ENCODE measurements around the gene MIOS. TPM values are rescaled to one million over a fixed set of nuclear protein-coding genes. Genes with fewer than 3 reads are reported as not detected.
"Not testable (repeated sequence)": the region's sequence is repeated elsewhere in the genome, so short reads cannot be mapped to it uniquely, and the experiment has no call there.

The MIOS gene
- polyA plus RNA-seq, 1 experiment = 11.8 TPM

DNA sequence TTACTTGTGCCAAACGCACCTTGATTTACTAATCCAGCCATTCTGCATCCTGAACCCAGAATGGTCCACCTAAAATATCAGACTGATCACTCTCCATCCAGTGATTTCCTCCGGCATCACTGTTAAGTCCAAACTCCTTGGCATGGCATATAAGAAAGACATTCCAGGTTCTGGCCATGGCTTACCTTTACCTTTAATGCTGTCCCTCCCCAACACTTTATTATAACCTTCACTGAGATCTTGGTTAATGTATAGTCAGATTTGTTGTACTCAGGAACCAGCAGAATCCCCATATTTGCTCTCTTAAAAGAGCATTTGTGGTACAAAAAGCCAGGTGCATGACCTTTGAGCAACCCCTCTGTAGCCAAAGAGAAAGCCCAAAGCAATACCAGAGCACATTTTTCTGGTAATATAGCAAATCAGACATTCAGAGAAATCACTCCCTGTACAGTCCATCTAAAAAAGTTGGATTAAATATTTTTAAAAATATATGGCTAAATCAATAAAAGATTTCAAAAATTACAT lies 84.1 kb downstream of the MIOS start:
- no peak for DNase-seq (ENCODE audit: low read depth)
- POLR2A ChIA-PET = no interaction called here
- TF ChIP-seq, protein P1, sequence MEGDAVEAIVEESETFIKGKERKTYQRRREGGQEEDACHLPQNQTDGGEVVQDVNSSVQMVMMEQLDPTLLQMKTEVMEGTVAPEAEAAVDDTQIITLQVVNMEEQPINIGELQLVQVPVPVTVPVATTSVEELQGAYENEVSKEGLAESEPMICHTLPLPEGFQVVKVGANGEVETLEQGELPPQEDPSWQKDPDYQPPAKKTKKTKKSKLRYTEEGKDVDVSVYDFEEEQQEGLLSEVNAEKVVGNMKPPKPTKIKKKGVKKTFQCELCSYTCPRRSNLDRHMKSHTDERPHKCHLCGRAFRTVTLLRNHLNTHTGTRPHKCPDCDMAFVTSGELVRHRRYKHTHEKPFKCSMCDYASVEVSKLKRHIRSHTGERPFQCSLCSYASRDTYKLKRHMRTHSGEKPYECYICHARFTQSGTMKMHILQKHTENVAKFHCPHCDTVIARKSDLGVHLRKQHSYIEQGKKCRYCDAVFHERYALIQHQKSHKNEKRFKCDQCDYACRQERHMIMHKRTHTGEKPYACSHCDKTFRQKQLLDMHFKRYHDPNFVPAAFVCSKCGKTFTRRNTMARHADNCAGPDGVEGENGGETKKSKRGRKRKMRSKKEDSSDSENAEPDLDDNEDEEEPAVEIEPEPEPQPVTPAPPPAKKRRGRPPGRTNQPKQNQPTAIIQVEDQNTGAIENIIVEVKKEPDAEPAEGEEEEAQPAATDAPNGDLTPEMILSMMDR (IDR thresholded peaks at IDR 0.05; ENCODE audit: insufficient read depth, low read depth, low read length) = no peak
- CTCF ChIA-PET = interaction anchor here (1.9 kb wide), 1 partner anchor 73 kb away, joined by 3 read pairs; no protein-coding TSS in a partner anchor
- no peaks in the 10 kb centered on the region for H3K36me3 ChIP-seq (ENCODE audit: control insufficient read depth, insufficient read depth, low read length)
- H3K4me3 ChIP-seq (ENCODE audit: low read depth, low read length) = no peak overlapping the region
- H3K27me3 ChIP-seq (ENCODE audit: control insufficient read depth, insufficient read depth, low read length) = no peaks in the 10 kb centered on the region

DNA sequence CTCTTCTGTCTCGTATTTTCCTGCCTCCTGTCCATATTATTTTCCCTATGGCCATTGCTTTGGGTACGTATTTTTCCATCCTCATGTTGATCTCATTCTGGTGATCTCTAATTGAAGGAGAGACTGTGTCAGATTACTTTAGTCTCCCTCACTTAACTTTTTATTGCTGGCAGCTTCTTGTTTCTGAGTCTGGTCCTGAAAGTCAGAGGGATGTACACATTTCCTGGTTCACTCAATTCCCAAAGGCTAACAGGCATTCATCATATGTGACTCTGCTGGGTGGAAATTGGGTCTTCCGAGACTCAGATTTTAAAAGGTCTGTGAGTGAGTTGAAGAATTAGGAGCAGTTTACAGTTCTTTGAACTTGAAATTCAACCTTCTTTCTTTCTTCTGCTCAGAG lies 84.8 kb downstream of the MIOS start:
- DNase-seq (ENCODE audit: low read depth) = no peak
- H3K27me3 ChIP-seq (ENCODE audit: control insufficient read depth, insufficient read depth, low read length) = no peaks in the 10 kb centered on the region
- H3K4me3 ChIP-seq (ENCODE audit: low read depth, low read length) = no peak overlapping the region
- POLR2A ChIA-PET = no interaction called here
- TF ChIP-seq, protein P1 (IDR thresholded peaks at IDR 0.05; ENCODE audit: insufficient read depth, low read depth, low read length) = no peak
- no peaks in the 10 kb centered on the region for H3K36me3 ChIP-seq (ENCODE audit: control insufficient read depth, insufficient read depth, low read length)
- CTCF ChIA-PET = no interaction called here

DNA sequence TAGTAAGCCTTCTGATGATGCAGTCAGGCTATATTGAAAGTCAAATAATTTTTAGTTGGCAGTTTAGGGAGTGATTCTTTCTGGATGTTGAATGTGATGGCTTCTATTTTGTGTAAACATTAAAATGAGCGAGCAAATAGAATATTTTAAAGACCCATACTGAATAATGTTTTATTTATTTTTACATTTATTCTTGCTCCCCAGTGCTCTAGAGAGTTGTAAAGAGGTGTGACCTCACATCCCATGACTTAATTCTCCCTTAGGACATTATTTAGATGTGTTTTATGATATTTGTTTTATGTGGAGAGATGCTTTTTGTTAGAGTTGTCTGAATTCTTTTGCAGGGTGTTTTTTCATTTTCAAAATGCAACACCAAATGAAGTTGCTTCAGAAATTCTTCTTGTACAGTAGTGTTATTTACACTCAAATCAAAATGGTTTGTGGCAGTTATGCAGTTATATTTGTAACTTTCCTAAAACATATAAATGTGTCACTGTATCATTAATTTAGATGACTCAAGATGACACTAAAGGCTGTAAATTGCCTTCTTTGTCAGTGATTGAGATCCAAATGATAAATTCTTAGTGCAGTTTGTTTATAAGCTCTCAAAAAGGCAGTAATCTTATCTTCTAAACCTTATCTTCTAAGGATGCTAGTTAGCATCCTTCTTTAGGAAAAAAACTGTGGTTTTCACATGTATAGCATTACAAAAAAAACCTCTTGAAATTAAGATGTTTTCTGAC lies 86.3 kb downstream of the MIOS start:
- ChIA-PET POLR2A (no interaction called here), CTCF (interaction anchor here (0.7 to 1.4 kb wide), 2 partner anchors 10 to 393 kb away, joined by 3 read pairs; no protein-coding TSS in a partner anchor)
- H3K27me3 ChIP-seq (ENCODE audit: control insufficient read depth, insufficient read depth, low read length) = no peaks in the 10 kb centered on the region
- no peaks in the 10 kb centered on the region for H3K36me3 ChIP-seq (ENCODE audit: control insufficient read depth, insufficient read depth, low read length)
- TF ChIP-seq, protein P1 (IDR thresholded peaks at IDR 0.05; ENCODE audit: insufficient read depth, low read depth, low read length) = no peak
- DNase-seq (ENCODE audit: low read depth) = no peak
- no peak overlapping the region for H3K4me3 ChIP-seq (ENCODE audit: low read depth, low read length)

DNA sequence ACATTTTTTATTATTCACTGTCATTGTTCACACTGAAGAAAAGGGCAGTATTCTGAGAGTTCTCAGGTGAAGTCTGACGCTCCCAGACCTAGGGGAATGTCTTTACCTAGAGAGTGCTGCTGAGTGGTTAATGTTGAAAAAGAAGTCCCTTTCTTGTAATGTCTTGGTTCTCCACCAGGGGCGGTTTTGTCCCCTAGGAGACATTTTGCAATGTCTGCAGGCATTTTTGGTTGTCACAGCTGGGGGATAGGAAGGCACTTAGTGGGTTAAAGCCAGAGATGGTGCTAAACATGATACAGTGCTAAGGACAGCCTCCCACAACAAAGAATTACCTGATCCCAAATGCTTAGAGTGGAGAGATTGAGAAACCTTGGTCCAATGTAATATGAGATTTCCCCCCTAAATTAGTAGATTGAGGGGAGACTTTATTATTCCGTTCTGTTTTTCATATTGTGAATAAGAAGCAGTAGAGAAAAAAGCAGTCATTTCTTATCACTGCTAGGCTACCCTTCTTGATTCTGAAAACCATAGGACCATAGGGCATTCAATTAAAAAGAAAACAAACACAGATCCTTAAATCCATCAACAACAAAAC lies 87.0 kb downstream of the MIOS start:
- ChIA-PET POLR2A (no interaction called here), CTCF (interaction anchor here (0.7 to 1.4 kb wide), 2 partner anchors 9 to 392 kb away, joined by 3 read pairs; no protein-coding TSS in a partner anchor)
- TF ChIP-seq, protein P1 (IDR thresholded peaks at IDR 0.05; ENCODE audit: insufficient read depth, low read depth, low read length) = peak; percentile 48
- no peaks in the 10 kb centered on the region for H3K36me3 ChIP-seq (ENCODE audit: control insufficient read depth, insufficient read depth, low read length)
- H3K27me3 ChIP-seq (ENCODE audit: control insufficient read depth, insufficient read depth, low read length) = no peaks in the 10 kb centered on the region
- DNase-seq (ENCODE audit: low read depth) = no peak
- H3K4me3 ChIP-seq (ENCODE audit: low read depth, low read length) = no peak overlapping the region

DNA sequence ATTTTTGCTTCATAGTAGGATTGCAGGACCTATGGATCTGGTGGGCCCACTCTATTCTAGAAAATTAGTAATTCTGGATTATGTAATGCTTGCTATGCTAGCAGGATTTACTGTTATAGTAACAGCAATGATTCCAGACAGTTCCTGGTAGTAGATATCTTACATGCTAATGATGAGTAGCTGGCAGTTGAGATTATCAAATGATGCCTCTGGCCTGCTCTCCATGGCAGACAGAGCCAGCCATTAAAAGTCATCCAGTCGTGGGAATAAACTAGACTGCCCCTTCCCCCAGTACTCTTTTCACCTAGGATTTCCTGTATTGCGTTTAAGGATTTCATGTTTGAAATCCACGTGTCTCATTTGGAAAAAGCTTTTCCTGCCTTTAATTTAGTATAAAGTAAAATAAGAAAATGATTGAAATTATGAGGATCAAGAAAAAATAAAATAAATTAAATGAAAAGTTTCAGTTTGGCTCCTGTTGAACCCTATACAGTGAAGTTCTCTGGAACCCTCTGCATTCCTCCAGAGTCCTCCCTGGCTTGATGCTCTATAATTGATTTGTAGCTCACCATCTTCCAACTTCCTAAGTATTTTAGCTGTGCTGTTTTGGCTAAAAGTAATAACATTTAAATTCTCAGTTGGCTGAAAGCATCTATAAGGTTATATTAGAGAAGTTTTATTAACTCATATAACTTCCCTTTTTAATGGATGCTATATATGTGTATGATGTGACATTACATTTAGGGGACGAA lies 88.5 kb downstream of the MIOS start:
- Histone ChIP-seq H3K36me3 (ENCODE audit: control insufficient read depth, insufficient read depth, low read length) (no peaks in the 10 kb centered on the region), H3K27me3 (ENCODE audit: control insufficient read depth, insufficient read depth, low read length) (no peaks in the 10 kb centered on the region), H3K4me3 (ENCODE audit: low read depth, low read length) (no peak overlapping the region)
- DNase-seq (ENCODE audit: low read depth) = no peak
- ChIA-PET POLR2A (no interaction called here), CTCF (no interaction called here)
- TF ChIP-seq, protein P1 (IDR thresholded peaks at IDR 0.05; ENCODE audit: insufficient read depth, low read depth, low read length) = no peak

DNA sequence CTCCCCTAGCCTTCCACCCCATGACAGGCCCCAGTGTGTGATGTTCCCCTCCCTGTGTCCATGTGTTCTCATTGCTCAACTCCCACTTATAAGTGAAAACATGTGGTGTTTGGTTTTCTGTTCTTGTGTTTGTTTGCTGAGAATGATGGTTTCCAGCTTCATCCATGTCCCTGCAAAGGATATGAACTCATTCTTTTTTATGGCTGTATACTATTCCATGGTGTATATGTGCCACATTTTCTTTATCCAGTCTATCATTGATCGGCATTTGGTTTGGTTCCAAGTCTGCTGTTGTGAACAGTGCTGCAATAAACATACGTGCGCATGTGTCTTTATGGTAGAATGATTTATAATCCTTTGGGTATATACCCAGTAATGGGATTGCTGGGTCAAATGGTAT lies 89.8 kb downstream of the MIOS start:
- H3K4me3 ChIP-seq (ENCODE audit: low read depth, low read length); DNase-seq (ENCODE audit: low read depth); CTCF ChIA-PET; H3K36me3 ChIP-seq (ENCODE audit: control insufficient read depth, insufficient read depth, low read length); H3K27me3 ChIP-seq (ENCODE audit: control insufficient read depth, insufficient read depth, low read length); POLR2A ChIA-PET: not testable (repeated sequence)
